ENCODE results near the gene GRIK4.
A peak's percentile ranks its signal among the peaks of the same experiment; 100 is the strongest.

GRIK4 gene

DNA sequence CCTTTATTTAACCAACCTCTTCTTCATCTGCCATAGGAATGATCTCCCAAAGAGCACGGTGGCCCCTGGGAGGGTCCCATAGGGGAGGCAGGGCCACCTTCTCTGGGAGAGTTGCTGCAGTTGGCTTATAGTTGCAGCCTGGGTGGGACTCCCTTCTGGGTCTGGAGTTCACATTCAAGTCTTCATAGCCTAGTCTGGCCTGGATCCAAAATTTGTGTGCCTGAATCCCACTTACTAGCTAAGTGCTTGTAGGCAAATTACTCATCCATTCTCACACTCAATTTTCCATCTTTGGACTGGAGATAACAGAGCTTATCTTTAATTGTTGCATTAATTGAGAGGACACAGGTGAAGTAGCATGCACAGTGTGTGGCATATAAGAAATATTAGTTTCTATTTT is 163.6 kb downstream of the GRIK4 start:
- DNase-seq (ENCODE audit: low read depth) = no peak

DNA sequence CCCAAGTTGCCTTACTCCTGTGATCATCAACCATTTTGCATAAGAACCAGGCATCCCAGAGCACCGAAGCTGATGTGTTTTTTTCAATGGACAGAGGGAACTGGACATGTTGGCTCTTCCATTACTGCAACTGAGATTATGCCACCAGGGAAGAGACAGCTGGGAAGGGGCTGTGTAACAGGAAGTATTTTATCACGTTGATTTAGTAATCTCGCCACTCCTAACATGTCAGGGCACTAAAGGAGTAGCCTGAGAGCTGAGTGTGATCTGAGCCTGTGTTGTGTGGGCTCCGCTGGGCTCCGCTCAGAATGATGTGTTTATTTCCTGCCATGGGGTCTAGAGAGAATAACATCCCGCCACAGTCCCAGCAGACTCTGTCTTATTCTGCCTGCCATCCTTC is 165.4 kb downstream of the GRIK4 start:
- DNase-seq (ENCODE audit: low read depth) = no peak

DNA sequence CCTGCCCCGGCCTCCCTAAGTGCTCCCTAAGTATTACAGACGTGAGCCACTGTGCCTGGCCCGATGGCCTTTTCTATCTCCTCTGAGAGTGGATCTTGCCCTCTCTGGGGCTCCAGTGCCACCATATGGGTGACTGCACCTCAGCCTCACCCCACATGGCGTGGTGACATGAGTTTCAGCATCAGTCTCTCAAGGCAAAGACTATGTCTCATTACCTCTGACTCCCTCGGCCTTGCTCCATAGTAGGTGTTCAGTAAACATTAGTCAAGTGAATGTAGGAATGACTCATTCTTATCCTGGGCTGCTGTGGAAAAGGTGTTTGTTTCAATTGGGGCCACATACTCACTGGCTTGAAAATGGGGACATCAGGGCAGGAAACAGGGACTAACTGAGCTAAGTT is 168.8 kb downstream of the GRIK4 start:
- DNase-seq (ENCODE audit: low read depth) = no peak

DNA sequence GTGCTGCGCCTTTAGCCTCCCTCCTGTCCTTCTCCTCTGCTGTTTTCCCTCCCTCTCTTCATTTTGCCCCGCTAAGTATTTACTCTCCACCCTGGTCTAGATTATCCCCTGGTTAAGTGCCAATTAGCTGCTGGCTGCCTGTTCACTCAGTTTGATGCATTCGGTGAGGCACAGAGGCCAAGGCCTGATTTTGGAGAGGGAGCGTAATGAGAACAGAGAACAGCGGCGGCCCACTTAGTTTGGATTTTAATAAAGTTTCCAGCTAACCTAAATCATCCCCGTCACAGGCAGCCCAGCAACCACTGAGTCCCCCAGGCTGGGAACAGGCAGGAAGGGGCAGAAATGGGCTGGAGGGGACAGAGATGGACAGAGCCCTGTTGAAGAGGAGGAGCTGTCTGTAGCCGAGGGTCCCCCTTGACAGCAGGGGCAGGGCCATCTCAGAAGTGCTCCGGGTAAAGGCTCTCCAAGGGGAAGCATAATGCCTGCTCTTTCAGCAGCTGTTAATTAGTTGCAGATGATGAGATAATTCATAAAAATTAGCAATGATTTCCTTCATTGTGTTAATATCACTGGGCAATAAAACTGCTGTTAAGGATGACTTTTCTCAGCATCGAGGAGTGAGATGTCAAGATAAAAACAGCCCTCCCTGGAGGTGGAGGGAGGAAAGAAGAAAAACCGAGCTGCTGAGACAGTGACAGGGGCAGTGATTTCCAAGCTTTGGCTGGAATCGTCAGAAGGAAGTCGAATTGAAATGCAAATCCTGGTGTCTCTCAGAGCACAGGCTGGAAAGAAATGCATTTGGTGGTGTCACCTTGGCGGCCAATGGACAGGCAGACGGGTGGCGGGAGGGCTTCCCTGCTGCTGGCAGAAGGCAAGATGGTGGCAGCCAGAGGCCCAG is 170.1 kb downstream of the GRIK4 start:
- DNase-seq (ENCODE audit: low read depth) = no peak

DNA sequence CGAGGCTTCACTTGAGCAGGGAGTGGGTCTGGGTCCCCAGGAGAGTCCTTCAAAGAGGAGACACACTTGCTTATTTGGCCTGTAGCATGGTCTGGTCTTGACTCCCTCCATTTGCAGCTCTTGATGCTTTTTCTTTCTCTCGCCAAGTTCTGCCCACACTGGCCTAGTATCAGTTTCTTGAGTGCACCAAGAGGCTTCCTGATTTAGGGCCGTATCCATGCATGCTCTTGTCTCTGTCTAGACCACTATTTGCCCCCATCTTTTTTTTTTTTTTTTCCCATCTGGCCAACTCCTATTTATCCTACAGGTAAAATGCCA is 170.7 kb downstream of the GRIK4 start:
- no peak for DNase-seq (ENCODE audit: low read depth)

DNA sequence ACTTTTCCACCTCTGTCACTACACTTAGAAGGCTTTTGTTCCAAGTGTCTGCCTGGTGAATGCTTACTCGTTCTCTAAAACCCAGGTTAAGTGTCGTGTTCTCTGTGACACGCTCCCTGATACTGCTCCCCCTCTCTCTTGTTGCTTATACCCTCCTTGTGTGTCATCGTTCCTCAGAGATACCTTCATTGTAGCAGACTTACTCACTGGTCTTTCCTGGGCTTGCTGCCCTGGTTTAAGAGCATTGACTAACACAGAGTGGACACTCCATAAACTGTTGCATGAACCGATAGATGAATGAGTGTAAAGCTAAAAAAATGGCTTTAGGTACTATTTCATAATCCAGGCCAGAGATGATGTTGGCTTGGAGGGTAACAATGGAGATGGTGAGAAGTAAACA is 171.3 kb downstream of the GRIK4 start:
- peak; percentile 60 for DNase-seq (ENCODE audit: low read depth)

DNA sequence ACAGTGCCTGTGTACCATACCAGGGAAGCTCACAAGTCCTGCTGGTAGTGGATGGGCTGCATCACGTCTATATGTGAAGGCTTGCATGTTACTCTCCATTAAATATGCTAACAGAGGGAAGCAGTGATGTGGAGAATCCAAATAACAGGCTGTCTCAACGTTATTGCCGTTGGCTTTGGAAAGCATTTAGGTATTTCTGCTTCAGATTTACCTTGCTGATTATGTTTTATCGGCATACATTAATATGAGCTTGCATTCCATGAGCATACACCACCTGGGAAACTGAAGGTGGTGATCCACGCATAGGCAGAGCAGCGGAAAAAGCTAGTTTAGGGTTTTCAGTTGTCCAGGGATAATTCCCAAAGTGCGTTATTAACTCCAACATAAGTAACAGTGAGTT is 175.0 kb downstream of the GRIK4 start:
- no peak for DNase-seq (ENCODE audit: low read depth)

DNA sequence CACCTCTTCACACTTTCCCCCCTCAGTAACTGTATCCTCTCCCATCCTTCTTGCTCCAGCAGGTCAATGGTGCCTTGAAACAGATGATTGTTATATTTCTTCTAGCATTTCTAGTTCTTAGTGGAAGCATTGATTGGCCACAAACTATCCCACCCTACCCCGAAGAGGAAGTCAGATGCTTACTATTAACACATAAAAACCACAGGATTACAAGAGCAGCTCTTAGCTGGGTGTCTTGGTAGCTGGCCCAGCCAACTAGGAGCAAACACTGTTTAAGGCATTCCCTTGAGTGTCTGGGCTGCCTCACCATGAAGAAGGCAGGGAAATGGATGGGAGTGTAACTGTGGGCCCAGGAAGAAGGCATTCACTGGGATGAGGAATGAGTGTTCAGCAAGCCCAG is 176.6 kb downstream of the GRIK4 start:
- no peak for DNase-seq (ENCODE audit: low read depth)

DNA sequence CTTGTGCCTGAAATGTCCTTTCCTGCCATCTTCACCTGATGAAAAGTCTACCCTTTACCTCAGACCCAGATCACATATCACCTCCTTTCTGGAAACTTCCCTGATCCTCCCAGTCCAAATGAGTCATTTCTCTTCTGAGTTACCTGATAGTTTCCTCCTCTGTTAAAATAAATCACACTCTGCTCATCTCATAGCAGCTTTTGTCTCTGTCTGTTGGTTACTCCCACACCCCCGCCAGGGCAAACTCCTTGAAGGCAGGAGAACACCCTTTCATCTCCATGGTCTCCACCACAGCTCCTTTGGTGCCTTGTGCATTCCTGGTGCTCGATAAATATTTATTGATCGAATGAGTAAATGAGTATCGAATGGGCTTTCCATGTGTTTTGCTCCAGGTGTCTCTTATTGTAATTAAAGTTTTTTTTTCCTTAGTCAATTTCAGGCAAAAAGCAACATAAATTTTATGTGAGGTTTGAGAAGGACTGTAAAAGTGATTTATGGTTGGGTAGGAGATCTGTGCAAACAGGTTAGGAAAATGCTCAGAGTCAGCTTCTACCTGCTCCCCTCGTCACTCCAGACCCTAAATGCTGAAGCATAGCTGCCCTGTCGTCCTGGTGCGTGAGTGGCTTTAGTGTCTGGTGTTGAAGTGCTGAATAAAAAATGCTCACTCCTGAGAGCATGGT is 178.2 kb downstream of the GRIK4 start:
- DNase-seq (ENCODE audit: low read depth) = no peak

DNA sequence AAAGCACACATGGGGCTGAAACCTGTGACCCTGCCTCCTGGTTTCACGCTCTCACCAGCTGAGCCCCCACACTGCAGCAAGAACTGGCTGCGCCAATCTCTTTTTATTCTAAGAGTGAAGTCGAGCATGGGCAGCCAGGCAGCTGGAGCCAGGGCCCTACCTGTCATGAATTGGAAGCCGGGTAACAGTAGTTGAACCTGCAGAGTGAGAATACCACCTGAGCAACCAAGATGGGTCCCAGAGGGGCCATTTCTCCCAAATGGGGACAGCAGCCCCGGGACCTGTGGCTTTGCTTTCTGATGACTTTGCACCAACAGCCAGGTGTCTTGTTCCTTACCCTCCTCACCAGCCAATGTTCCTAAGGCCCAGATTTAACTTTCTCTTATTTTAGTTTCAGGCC is 178.9 kb downstream of the GRIK4 start:
- DNase-seq (ENCODE audit: low read depth) = no peak

DNA sequence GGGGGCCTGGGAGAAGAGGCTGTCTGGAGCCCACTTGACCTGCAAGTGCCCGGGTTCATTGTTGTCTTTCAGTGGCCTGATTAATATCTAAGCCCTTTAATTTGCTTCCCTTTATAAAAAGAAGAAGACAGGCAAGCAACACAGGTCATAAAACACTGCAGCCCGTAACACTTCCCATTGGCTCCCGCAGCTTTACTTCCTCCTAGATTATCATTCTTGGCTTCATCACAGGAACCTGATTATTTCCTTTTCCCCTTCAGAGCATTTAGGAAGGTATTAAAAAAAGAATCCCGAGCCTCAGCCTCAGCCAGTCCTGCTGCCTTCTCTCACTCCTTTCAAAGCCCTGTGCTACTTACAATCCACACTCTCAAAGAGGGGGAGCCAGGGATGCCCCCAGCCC is 183.2 kb downstream of the GRIK4 start:
- DNase-seq (ENCODE audit: low read depth) = no peak

DNA sequence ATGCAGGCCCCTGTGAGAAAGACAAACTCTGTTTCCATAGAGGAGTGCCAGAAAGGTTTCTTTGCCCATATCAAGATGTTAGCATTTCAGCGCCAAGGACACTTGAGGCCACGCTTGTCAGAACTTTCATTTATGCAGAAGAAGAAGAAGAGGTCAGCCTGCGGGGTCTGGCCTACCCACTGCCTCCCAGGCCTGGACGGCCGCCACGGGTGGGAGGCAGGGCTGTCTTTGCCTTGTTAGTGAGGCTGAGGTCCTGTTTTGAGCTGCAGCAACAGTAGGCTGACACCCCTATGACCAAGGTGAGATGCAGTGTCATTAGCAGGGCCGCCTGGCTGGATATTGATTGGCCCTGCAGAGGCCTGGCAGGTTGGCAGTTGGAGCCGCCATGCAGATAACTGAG is 183.9 kb downstream of the GRIK4 start:
- DNase-seq (ENCODE audit: low read depth) = no peak

DNA sequence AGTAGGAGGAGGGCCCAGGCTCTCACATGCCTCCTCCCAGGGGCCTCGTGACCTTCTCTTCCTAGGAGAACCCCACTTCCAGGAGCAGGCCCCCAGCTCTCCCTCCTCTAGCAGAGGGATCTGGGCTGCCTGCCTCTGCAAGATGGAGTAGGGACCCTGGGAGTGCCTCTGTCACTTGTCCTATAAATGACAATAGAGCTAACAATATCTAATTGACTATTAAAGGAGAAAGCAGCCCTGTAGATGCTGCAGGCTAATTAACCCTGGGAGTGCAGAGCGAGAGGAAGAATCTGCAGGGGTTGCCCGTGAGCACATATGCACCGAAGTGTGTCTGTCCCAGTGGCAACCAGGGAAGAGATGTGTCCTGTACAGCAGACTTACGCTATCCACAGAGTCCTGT is 184.4 kb downstream of the GRIK4 start:
- DNase-seq (ENCODE audit: low read depth) = no peak

DNA sequence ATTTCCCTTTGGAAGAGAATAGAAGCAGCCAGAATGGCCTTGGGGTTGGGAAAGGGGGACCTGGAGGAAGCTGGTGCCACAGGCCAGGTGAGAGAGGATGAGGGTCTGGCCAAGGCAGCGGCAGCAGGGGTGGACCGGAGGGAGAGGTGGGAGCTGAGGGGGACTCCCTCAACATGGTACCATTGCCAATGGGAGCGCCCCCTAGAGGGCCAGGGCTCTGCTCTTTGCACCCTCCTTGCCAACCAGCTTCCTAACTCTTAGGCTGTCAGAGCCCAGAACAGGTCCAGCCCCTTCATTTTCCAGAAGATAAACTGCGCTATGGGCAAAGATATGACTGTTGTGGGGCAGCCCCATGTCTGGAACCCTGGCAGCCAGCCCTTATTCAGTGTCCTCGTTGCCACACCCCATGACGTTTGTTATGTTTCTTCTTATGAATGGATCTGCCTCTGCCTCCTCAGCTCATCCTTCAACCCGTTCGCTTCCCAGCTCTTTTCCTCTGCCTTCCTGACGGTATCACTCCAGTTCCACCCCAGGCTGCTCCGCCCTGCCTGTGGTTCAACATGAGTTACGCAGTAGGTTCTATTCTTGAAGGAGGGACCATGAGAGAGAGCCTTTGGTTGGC is 185.2 kb downstream of the GRIK4 start:
- DNase-seq (ENCODE audit: low read depth) = no peak

DNA sequence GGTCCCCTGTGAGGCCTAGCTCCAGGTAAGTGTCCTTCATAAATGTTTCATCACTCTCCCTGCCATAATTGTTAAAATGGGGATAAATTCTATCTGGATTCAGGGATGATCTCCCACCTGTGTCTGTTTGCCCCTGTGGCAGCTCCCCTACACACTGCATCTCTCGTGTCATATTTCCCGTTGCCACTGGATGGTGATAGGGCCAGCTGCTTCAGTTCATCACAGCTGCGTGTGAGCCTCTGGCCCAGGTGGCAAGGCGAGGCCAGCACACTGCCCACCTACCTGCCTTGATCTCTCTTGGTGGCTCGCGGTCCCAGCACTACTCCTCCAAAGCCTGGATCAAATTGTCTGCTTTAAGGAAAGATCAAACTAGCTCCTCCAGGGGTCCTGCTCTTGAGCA is 187.4 kb downstream of the GRIK4 start:
- DNase-seq (ENCODE audit: low read depth) = no peak

DNA sequence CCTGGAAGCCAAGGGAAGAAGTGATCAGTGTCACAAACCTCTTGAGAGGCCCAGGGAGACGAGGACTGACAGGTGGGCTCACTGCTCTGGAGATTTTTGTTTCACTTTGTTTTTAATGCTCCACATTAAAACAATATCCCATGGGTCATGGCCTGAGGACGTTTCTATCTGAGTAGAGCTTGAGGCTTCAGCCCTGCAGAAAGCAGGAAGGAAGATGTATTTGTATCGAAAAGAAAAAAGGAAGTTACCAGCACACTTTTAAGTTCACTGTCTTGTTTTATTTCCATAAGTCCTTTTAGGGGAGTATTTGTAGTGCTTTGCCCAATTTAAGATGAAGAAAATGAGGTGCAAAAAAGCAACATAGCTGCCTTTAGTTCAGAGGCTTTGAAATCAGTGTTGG is 191.1 kb downstream of the GRIK4 start:
- no peak for DNase-seq (ENCODE audit: low read depth)

DNA sequence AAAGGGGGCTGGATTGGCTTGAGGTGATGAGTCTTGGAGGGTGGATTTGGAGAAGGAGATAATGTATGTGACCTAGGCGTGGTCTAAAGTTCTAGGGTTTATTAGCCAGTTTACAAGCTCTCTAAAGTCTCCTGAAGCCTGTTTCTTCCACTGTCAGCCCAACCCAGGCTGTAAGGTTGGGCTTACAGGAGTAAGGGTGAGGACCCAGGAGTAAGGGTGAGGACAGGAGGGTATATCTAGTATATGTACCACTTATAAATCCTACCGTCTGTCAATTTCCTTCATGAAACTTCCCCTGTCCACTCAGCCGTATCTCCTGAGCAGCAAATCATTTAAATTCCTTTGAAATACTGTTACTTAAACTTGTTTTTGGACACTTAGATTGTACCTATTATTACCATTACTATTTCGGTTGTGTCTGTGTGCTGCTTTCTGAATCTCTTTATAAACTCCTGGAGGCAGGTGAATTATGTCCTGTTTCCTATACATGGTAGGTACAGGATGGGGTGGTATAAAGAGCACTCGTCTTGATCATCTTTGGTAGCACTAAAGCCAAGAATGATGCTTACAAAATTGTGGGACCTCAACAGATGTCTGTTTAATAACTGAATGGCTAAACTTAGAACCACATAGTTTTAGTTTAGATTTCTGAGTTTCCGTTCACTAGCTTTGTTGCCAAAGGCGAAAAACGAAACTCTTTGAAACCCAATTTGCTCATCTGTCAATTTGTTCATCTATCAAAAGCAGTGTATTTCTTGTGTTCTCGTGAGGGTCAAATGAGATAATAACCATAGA is 192.0 kb downstream of the GRIK4 start:
- DNase-seq (ENCODE audit: low read depth) = no peak

DNA sequence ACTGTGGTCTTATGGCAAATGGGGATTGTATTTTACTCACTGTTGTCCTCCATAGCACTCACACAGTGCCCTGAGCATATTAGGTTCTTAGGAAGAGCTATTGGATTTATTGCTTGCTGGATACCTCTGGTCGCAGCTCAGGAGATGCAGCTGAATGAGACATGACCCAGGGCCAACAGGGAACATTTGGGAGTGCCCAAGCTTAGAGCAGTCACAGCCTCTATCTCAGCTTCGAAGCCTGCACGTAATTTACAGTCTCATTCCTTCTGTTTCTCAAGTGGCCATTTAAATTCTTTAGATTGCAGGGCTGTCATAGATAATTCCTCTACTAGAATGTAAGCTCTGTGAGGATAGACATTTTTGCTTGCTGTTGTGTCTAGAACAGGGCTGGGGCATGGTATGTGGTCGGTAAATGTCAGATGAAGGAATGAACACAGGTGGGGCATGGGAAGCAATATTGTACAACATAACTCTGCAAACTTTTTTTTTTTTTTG is 192.8 kb downstream of the GRIK4 start:
- no peak for DNase-seq (ENCODE audit: low read depth)

DNA sequence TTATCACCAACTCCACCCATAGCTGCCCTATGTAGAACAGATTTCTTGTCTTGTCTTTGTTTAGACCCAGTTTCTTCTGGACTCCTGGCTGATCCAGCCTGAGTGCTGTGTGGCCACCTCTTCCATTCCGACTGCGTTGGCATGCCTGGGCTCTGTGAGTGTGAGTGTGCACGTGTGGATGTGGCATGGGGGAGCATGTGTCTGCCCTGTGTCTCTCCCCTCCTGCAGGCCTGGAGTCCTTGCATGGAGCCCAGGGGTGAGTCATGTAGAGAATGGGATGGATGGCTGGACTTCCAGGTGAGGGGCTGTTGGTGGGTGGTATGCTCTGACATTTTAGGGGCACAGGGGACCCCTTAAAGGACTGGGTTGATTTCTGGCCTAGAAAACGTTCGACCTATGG is 194.7 kb downstream of the GRIK4 start:
- DNase-seq (ENCODE audit: low read depth) = no peak

DNA sequence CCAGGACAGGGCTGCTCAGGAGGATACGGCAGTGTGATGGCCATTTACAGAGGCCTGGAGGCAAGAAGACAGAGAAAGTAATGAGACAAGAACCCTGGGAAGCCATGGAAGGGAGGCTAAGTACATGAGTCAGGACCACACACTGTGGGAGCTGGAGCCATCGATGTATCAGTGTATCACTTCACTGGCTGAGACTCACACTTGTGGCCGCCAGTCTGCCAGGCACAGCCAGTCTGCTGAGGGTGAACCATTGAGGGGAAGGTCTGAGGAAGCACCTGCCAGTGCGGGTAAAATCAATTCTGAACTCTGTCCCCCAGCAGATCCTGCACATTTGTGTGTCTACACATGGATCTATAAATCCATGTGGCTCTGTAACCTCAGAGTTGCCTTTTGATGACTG is 195.6 kb downstream of the GRIK4 start:
- DNase-seq (ENCODE audit: low read depth) = no peak

DNA sequence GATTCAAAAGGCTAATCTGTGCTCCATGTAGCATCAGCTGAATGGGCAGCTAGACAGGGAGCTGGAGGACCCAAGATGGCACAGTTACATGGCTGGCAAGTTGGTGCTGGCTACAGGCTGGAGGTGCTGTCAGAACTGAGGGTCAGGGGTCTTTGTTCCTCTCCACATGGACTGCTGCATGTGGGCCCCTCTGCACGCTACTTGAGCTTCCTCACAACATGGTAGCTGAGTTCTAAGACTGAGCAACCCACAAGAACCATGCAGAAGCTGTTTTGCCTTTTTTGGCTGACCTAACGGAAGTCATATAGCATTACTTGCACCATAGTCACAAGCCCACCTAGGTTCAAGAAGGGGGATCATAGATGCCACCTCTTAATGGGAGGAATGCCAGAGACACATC is 196.1 kb downstream of the GRIK4 start:
- DNase-seq (ENCODE audit: low read depth) = no peak

DNA sequence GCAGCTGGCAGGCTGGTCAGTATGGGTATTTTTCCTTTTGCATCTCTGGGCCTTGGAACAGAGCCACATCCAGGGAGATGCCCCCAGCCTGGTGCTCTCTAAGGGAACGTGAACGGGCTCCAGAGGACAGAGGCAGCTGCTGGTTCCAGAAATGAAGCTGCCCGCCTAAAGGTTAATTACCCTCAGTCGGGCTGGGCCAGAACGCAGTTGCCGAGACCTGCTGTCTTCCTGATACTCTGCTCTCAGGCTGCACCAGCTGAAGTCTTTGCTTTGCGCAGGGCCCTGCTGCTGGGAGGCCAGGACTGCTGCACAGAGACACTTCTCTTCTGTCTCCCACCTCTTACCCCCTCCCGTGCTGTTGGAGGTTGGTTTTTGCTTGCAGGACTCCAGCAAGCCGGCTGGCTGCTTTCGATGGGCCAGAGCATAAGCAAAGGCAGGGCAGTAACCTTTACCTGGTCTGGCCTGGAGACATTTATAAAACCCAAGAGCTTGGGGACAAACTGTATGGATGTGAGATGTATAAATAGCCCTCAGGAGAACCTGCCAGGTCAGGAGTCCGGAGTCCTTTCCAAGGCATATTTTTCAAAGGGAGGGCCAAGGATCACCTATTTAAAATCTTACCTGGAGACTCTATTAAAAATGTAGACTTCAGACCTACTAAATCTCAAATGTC is 197.1 kb downstream of the GRIK4 start:
- DNase-seq (ENCODE audit: low read depth) = no peak
